ENCODE data around the gene MTUS2. TPM values are rescaled to one million over a fixed set of nuclear protein-coding genes. Genes with fewer than 3 reads are reported as not detected.

Gene MTUS2
- total RNA-seq, 1 experiment from 2014 or later: not detected

- Histone ChIP-seq H3K9ac (ENCODE audit: low read length) (no peak overlapping the region), H3K27ac (ENCODE audit: low read length) (no peak overlapping the region), H4K20me1 (ENCODE audit: low read length) (no peaks in the 10 kb centered on the region), H3K9me3 (ENCODE audit: low read length) (no peaks in the 10 kb centered on the region), H3K4me1 (ENCODE audit: insufficient read depth, low read length) (no peaks in the 10 kb centered on the region), H3K4me2 (ENCODE audit: low read length) (no peak overlapping the region), H3K36me3 (ENCODE audit: low read depth, low read length) (no peaks in the 10 kb centered on the region), H3K4me3 (ENCODE audit: low read length) (no peak overlapping the region), H3K9me2 (replicated peaks; ENCODE audit: low read length) (no peaks in the 10 kb centered on the region), H3F3A (ENCODE audit: low read length, unreplicated experiment) (no peaks in the 10 kb centered on the region), H3K27me3 (ENCODE audit: low read length) (peaks cover 3% of the 10 kb centered on the region), H2AFZ (ENCODE audit: low read length) (no peak overlapping the region), H3K79me2 (ENCODE audit: low read length) (no peaks in the 10 kb centered on the region)
- ATAC-seq: no peak
- POLR2A ChIA-PET (ENCODE audit: unreplicated experiment): no interaction called here
- BruUV-seq (replicated peaks): no TSS peak
- CTCF ChIA-PET: no interaction called here
- no peak for DNase-seq
- intact Hi-C loops (cut with micrococcal nuclease): no loop called here
- TF ChIP-seq CTCF (conservative IDR thresholded peaks at IDR 0.05; ENCODE audit: low read depth, low read length) (no peak), EZH2phosphoT487 (IDR thresholded peaks at IDR 0.05; ENCODE audit: borderline replicate concordance, low read length) (no peak), EZH2 (IDR thresholded peaks at IDR 0.05; ENCODE audit: low read length, unreplicated experiment) (no peak)
These were observed 679.5 kb downstream of the MTUS2 start for GRCh38 chr13:29499506-29500165.

- no peak overlapping the region for H3K27ac ChIP-seq (ENCODE audit: low read length)
- no peak overlapping the region for H3K9ac ChIP-seq (ENCODE audit: low read length)
- peaks cover 3% of the 10 kb centered on the region for H3K27me3 ChIP-seq (ENCODE audit: low read length)
- H3K9me2 ChIP-seq (replicated peaks; ENCODE audit: low read length): no peaks in the 10 kb centered on the region
- no peaks in the 10 kb centered on the region for H3K4me1 ChIP-seq (ENCODE audit: insufficient read depth, low read length)
- H3K4me2 ChIP-seq (ENCODE audit: low read length): no peak overlapping the region
- ChIA-PET CTCF (no interaction called here), POLR2A (ENCODE audit: unreplicated experiment) (no interaction called here)
- no peak for DNase-seq
- H3K79me2 ChIP-seq (ENCODE audit: low read length): no peaks in the 10 kb centered on the region
- H3K4me3 ChIP-seq (ENCODE audit: low read length): no peak overlapping the region
- ATAC-seq: no peak
- H3K9me3 ChIP-seq (ENCODE audit: low read length): no peaks in the 10 kb centered on the region
- no TSS peak for BruUV-seq (replicated peaks)
- no peaks in the 10 kb centered on the region for H3K36me3 ChIP-seq (ENCODE audit: low read depth, low read length)
- no peak for TF ChIP-seq EZH2phosphoT487 (IDR thresholded peaks at IDR 0.05; ENCODE audit: borderline replicate concordance, low read length)
- no peak for TF ChIP-seq CTCF (conservative IDR thresholded peaks at IDR 0.05; ENCODE audit: low read depth, low read length)
- TF ChIP-seq EZH2 (IDR thresholded peaks at IDR 0.05; ENCODE audit: low read length, unreplicated experiment): no peak
- H2AFZ ChIP-seq (ENCODE audit: low read length): no peak overlapping the region
- H3F3A ChIP-seq (ENCODE audit: low read length, unreplicated experiment): no peaks in the 10 kb centered on the region
- intact Hi-C loops (cut with micrococcal nuclease): no loop called here
- H4K20me1 ChIP-seq (ENCODE audit: low read length): no peaks in the 10 kb centered on the region
These were observed 680.2 kb downstream of the MTUS2 start for GRCh38 chr13:29500386-29500785.

- H3K9me2 ChIP-seq (replicated peaks; ENCODE audit: low read length): no peaks in the 10 kb centered on the region
- intact Hi-C loops (cut with micrococcal nuclease): no loop called here
- H4K20me1 ChIP-seq (ENCODE audit: low read length): no peaks in the 10 kb centered on the region
- H2AFZ ChIP-seq (ENCODE audit: low read length): no peak overlapping the region
- ChIA-PET CTCF (no interaction called here), POLR2A (ENCODE audit: unreplicated experiment) (no interaction called here)
- peaks cover 3% of the 10 kb centered on the region for H3K27me3 ChIP-seq (ENCODE audit: low read length)
- H3K4me2 ChIP-seq (ENCODE audit: low read length): no peak overlapping the region
- H3K27ac ChIP-seq (ENCODE audit: low read length): no peak overlapping the region
- no peaks in the 10 kb centered on the region for H3K79me2 ChIP-seq (ENCODE audit: low read length)
- H3K36me3 ChIP-seq (ENCODE audit: low read depth, low read length): no peaks in the 10 kb centered on the region
- TF ChIP-seq CTCF (conservative IDR thresholded peaks at IDR 0.05; ENCODE audit: low read depth, low read length): no peak
- TF ChIP-seq EZH2 (IDR thresholded peaks at IDR 0.05; ENCODE audit: low read length, unreplicated experiment): no peak
- TF ChIP-seq EZH2phosphoT487 (IDR thresholded peaks at IDR 0.05; ENCODE audit: borderline replicate concordance, low read length): no peak
- no peak overlapping the region for H3K4me3 ChIP-seq (ENCODE audit: low read length)
- ATAC-seq (no peak), DNase-seq (no peak)
- H3F3A ChIP-seq (ENCODE audit: low read length, unreplicated experiment): no peaks in the 10 kb centered on the region
- no peak overlapping the region for H3K9ac ChIP-seq (ENCODE audit: low read length)
- no peaks in the 10 kb centered on the region for H3K4me1 ChIP-seq (ENCODE audit: insufficient read depth, low read length)
- no peaks in the 10 kb centered on the region for H3K9me3 ChIP-seq (ENCODE audit: low read length)
- BruUV-seq (replicated peaks): no TSS peak
These were observed 681.5 kb downstream of the MTUS2 start for GRCh38 chr13:29501674-29502073.
